H9 (cell line): Measurements from ENCODE around the gene PIP5K1C. TPM values are rescaled to one million over a fixed set of nuclear protein-coding genes. Genes with fewer than 3 reads are reported as not detected.

Source experiments
- DNase-seq: peaks from one replicate; pipeline ENCODE4 v3.0.0-alpha.2; 2017
- H2AFZ ChIP-seq: one replicate; pipeline ENCODE4 v1.6.1; 2013; ENCODE audit warnings: mild to moderate bottlenecking, low read length, control low read depth, moderate library complexity
- H2AK5ac ChIP-seq: 2 replicates; pipeline ENCODE4 v1.6.1; 2013; ENCODE audit warnings: low read length, control low read depth, mixed read lengths; ENCODE audit not compliant: insufficient read length
- H2BK120ac ChIP-seq: one replicate; pipeline ENCODE4 v1.6.1; 2013; ENCODE audit warnings: low read depth, mild to moderate bottlenecking, low read length, control low read depth, inconsistent platforms; ENCODE audit not compliant: poor library complexity, severe bottlenecking
- H2BK12ac ChIP-seq: 2 replicates; pipeline ENCODE4 v1.6.1; 2013; ENCODE audit warnings: low read length, control low read depth, mixed read lengths, low read depth; ENCODE audit not compliant: insufficient read length
- H2BK15ac ChIP-seq: 2 replicates; pipeline ENCODE4 v1.6.1; 2013; ENCODE audit warnings: low read depth, low read length, control low read depth
- H2BK20ac ChIP-seq: one replicate; pipeline ENCODE4 v1.6.1; 2013; ENCODE audit warnings: low read depth, mild to moderate bottlenecking, low read length, control low read depth, inconsistent platforms; ENCODE audit not compliant: poor library complexity, severe bottlenecking
- H2BK5ac ChIP-seq: 2 replicates; pipeline ENCODE4 v1.6.1; 2013; ENCODE audit warnings: low read length, control low read depth, mixed read lengths; ENCODE audit not compliant: insufficient read length
- H3K14ac ChIP-seq: 2 replicates; pipeline ENCODE4 v1.6.1; 2013; ENCODE audit warnings: low read length, control low read depth; ENCODE audit not compliant: insufficient read depth
- H3K18ac ChIP-seq: 2 replicates; pipeline ENCODE4 v1.6.1; 2013; ENCODE audit warnings: low read depth, mild to moderate bottlenecking, mixed read lengths, low read length, control low read depth; ENCODE audit not compliant: insufficient read length
- H3K23ac ChIP-seq: 2 replicates; pipeline ENCODE4 v1.6.1; 2013; ENCODE audit warnings: low read length, control low read depth, mixed read lengths, low read depth; ENCODE audit not compliant: insufficient read length
- H3K23me2 ChIP-seq: 2 replicates; pipeline ENCODE4 v1.6.1; 2013; ENCODE audit warnings: low read depth, mild to moderate bottlenecking, mixed read lengths, low read length, control low read depth; ENCODE audit not compliant: insufficient read length, poor library complexity, severe bottlenecking
- H3K27ac ChIP-seq: 2 replicates; pipeline ENCODE4 v1.5.1; 2013; ENCODE audit warnings: low read length, control low read depth, mixed read lengths, low read depth; ENCODE audit not compliant: insufficient read length
- H3K27me3 ChIP-seq: 2 replicates; pipeline ENCODE4 v1.6.1; 2013; ENCODE audit warnings: low read length, control low read depth, inconsistent platforms; ENCODE audit not compliant: insufficient read depth
- H3K4ac ChIP-seq: 2 replicates; pipeline ENCODE4 v1.6.1; 2013; ENCODE audit warnings: low read depth, mild to moderate bottlenecking, control low read depth, inconsistent platforms, low read length, moderate library complexity
- H3K4me1 ChIP-seq: 2 replicates; pipeline ENCODE4 v1.6.1; 2013; ENCODE audit warnings: low read length, control low read depth, inconsistent platforms; ENCODE audit not compliant: insufficient read depth
- H3K4me2 ChIP-seq: 2 replicates; pipeline ENCODE4 v1.6.1; 2013; ENCODE audit warnings: low read length, control low read depth, mixed read lengths; ENCODE audit not compliant: insufficient read length, insufficient read depth
- H3K56ac ChIP-seq: 2 replicates; pipeline ENCODE4 v1.6.1; 2013; ENCODE audit warnings: low read depth, mild to moderate bottlenecking, mixed read lengths, low read length, control low read depth; ENCODE audit not compliant: insufficient read length
- H3K79me1 ChIP-seq: 2 replicates; pipeline ENCODE4 v1.6.1; 2013; ENCODE audit warnings: low read depth, mild to moderate bottlenecking, moderate library complexity, low read length, control low read depth, inconsistent platforms; ENCODE audit not compliant: insufficient read depth, poor library complexity, severe bottlenecking
- H3K79me2 ChIP-seq: 2 replicates; pipeline ENCODE4 v1.6.1; 2013; ENCODE audit warnings: low read length, control low read depth, inconsistent platforms; ENCODE audit not compliant: insufficient read depth
- H3K9ac ChIP-seq: 2 replicates; pipeline ENCODE4 v1.6.1; 2013; ENCODE audit warnings: low read length, control low read depth, mixed read lengths; ENCODE audit not compliant: insufficient read length; ENCODE audit errors: extremely low read depth
- H3K9me3 ChIP-seq: one replicate; pipeline ENCODE4 v1.6.1; 2013; ENCODE audit warnings: low read depth, low read length, inconsistent platforms; ENCODE audit not compliant: control insufficient read depth
- H3T11ph ChIP-seq: one replicate; pipeline ENCODE4 v1.6.1; 2013; ENCODE audit warnings: mild to moderate bottlenecking, low read length, control low read depth, inconsistent platforms
- H4K20me1 ChIP-seq: one replicate; pipeline ENCODE4 v1.6.1; 2013; ENCODE audit not compliant: control insufficient read depth, insufficient read length, insufficient read depth
- H4K5ac ChIP-seq: 2 replicates; pipeline ENCODE4 v1.6.1; 2013; ENCODE audit warnings: low read depth, mild to moderate bottlenecking, mixed read lengths, low read length, control low read depth; ENCODE audit not compliant: insufficient read length
- H4K8ac ChIP-seq: replicated peaks from 2 replicates; pipeline ENCODE4 v1.6.1; 2013; ENCODE audit warnings: low read length, control low read depth, mixed read lengths, low read depth; ENCODE audit not compliant: insufficient read length
- H4K91ac ChIP-seq: 2 replicates; pipeline ENCODE4 v1.6.1; 2013; ENCODE audit warnings: low read depth, mild to moderate bottlenecking, moderate library complexity, mixed read lengths, low read length, control low read depth; ENCODE audit not compliant: insufficient read length
- H3K27ac Mint-ChIP-seq, 3 experiments: 2 replicates in 2 of 3; 3 replicates in 1 of 3; pipeline ENCODE4 v1.8.0; 2020 to 2021; ENCODE audit warnings: mixed read lengths in 3 of 3, mild to moderate bottlenecking in 1 of 3, moderate library complexity in 1 of 3
- H3K27me3 Mint-ChIP-seq: 2 replicates; pipeline ENCODE4 v1.8.0; 2021; ENCODE audit warnings: low read depth, mild to moderate bottlenecking, moderate library complexity, mixed read lengths
- H3K36me3 Mint-ChIP-seq, 3 experiments: 2 replicates in 2 of 3; 3 replicates in 1 of 3; pipeline ENCODE4 v1.8.0; 2020 to 2021; ENCODE audit warnings: low read depth in 3 of 3, mixed read lengths in 3 of 3; ENCODE audit not compliant: insufficient read depth in 1 of 3
- H3K4me1 Mint-ChIP-seq, 2 experiments: 2 replicates each; pipeline ENCODE4 v1.8.0; 2020; ENCODE audit warnings: mixed read lengths in 2 of 2
- H3K4me3 Mint-ChIP-seq, 2 experiments: 2 replicates in 1 of 2; 3 replicates in 1 of 2; pipeline ENCODE4 v1.8.0; 2020 to 2021; ENCODE audit warnings: mild to moderate bottlenecking in 2 of 2, mixed read lengths in 2 of 2, moderate library complexity in 1 of 2
- H3K9me3 Mint-ChIP-seq, 2 experiments: 2 replicates in 1 of 2; 3 replicates in 1 of 2; pipeline ENCODE4 v1.8.0; 2020; ENCODE audit warnings: mild to moderate bottlenecking in 2 of 2, mixed read lengths in 2 of 2, moderate library complexity in 1 of 2
- CTCF ChIP-seq: fragments of 200-600 bp; sonication (generic); conservative IDR thresholded peaks from 3 replicates; pipeline ENCODE4 v1.8.0; 2021; ENCODE audit warnings: antibody characterized with exemption, mild to moderate bottlenecking
- WGBS: extraction: QIAGEN DNeasy Blood & Tissue Kit; methylation state at CpG from one replicate; pipeline ENCODE4 v1.1.7; 2013; ENCODE audit warnings: missing lambda C conversion rate, low lambda C conversion rate, mixed read lengths; ENCODE audit not compliant: insufficient read length; ENCODE audit errors: extremely low coverage; 5-methylcytosine and 5-hydroxymethylcytosine counted together
- total RNA-seq: library from RNA; stranded (reverse); gene quantifications from 2 replicates; pipeline ENCODE4 v1.2.1, GENCODE V29; 2021

Gene PIP5K1C
- total RNA-seq, 1 experiment from 2014 or later, result 41.7 TPM

- no peak for DNase-seq
- no peak overlapping the region for H2BK12ac ChIP-seq
- no peaks in the 10 kb centered on the region for H3K79me1 ChIP-seq
- no peaks in the 10 kb centered on the region for H3K27me3 ChIP-seq
- no peak overlapping the region for H4K91ac ChIP-seq
- H3K4ac ChIP-seq, result no peak overlapping the region
- no peak overlapping the region for H2AK5ac ChIP-seq
- H3K18ac ChIP-seq, result no peak overlapping the region
- H3K36me3 Mint-ChIP-seq, result peaks cover 2 to 22% (median 21%) of the 10 kb centered on the region in 3 experiments; a peak in 6 of 7 replicates
- WGBS, result no CpG with 5 or more reads among the region's 19 CpGs
- no peaks in the 10 kb centered on the region for H3K27me3 Mint-ChIP-seq
- no peaks in the 10 kb centered on the region for H3K23me2 ChIP-seq
- H3K4me3 Mint-ChIP-seq, result no peak overlapping the region
- H3K14ac ChIP-seq, result no peak overlapping the region
- H2BK120ac ChIP-seq, result no peak overlapping the region
- H2BK15ac ChIP-seq, result no peak overlapping the region
- no peaks in the 10 kb centered on the region; the same call in 1 of the 2 replicates for H3K79me2 ChIP-seq
- H2BK20ac ChIP-seq, result no peak overlapping the region
- H2AFZ ChIP-seq, result no peak overlapping the region
- H3K9ac ChIP-seq, result no peak overlapping the region
- TF ChIP-seq CTCF, result no peak
- no peak overlapping the region for H3K4me2 ChIP-seq
- no peak overlapping the region for H2BK5ac ChIP-seq
- no peak overlapping the region for H4K8ac ChIP-seq
- no peak overlapping the region for H4K5ac ChIP-seq
- H3T11ph ChIP-seq, result no peak overlapping the region
- no peaks in the 10 kb centered on the region for H3K4me1 ChIP-seq
- no peak overlapping the region for H3K27ac ChIP-seq
- no peak overlapping the region; a peak in 1 of 7 replicates for H3K27ac Mint-ChIP-seq
- no peak overlapping the region for H3K23ac ChIP-seq
- no peaks in the 10 kb centered on the region for H3K9me3 ChIP-seq
- H3K9me3 Mint-ChIP-seq, result no peaks in the 10 kb centered on the region
- no peak overlapping the region for H3K56ac ChIP-seq
- H4K20me1 ChIP-seq, result peaks cover 3% of the 10 kb centered on the region
- H3K4me1 Mint-ChIP-seq, result peaks cover 0 to 6% of the 10 kb centered on the region in 2 experiments; a peak in 2 of 4 replicates
Measured at GRCh38 chr19:3620145-3620816, 80.0 kb downstream of the PIP5K1C start.
